ENCODE measurements around the gene MX2. TPM values are rescaled to one million over a fixed set of nuclear protein-coding genes. Genes with fewer than 3 reads are reported as not detected.

MX2 gene
- total and polyA plus RNA-seq, 2 of the 8 experiments (the other 6 are each of a cell fraction or from before 2014, with no cell fraction given), result 3.1 to 8.9 TPM

- Histone ChIP-seq H3K4me1 (replicated peaks in 1 of 4; ENCODE audit: control insufficient read depth in 3 of 4, insufficient read depth in 4 of 4, low read length in 3 of 4) (peaks cover 0 to 3% (median 0%) of the 10 kb centered on the region in 4 experiments; a peak in 1 of 7 replicates), H3K14ac (ENCODE audit: insufficient read length) (no peak overlapping the region), H2BK12ac (ENCODE audit: low read depth, low read length) (0 out of 2 replicates have a peak overlapping the region, but pooled peaks have one; percentile 61), H3K79me1 (ENCODE audit: low read depth, low read length) (no peaks in the 10 kb centered on the region), H2AFZ (ENCODE audit: low read length) (0 out of 2 replicates have a peak overlapping the region, but pooled peaks have one; percentile 16), H2BK5ac (ENCODE audit: low read depth, low read length) (no peak overlapping the region), H2BK120ac (replicated peaks; ENCODE audit: low read depth, low read length) (no peak overlapping the region), H3K9ac (replicated peaks in 1 of 4; ENCODE audit: extremely low read depth in 1 of 4, low read depth in 3 of 4, low read length in 3 of 4) (no peak overlapping the region), H3K27ac (ENCODE audit: low read depth, low read length) (no peak overlapping the region), H4K8ac (ENCODE audit: extremely low read depth, insufficient read depth, low read length) (no peak overlapping the region; the same call in 1 of the 2 replicates), H3K4ac (replicated peaks; ENCODE audit: insufficient read length, low read depth, low read length) (no peak overlapping the region), H3K23me2 (ENCODE audit: low read depth, low read length) (no peaks in the 10 kb centered on the region), H3K9me3 (ENCODE audit: insufficient read depth in 2 of 2, low read depth in 1 of 2, low read length in 1 of 2) (peaks cover 4 to 8% of the 10 kb centered on the region in 2 experiments; a peak in 2 of 4 replicates), H3K27me3 (replicated peaks in 1 of 4; ENCODE audit: control insufficient read depth in 3 of 4, extremely low read depth in 1 of 4, insufficient read depth in 3 of 4, low read length in 3 of 4) (no peaks in the 10 kb centered on the region), H3K18ac (ENCODE audit: extremely low read depth, low read length) (no peak overlapping the region), H4K20me1 (replicated peaks in 1 of 2; ENCODE audit: control insufficient read depth in 1 of 2, insufficient read depth in 2 of 2, low read length in 2 of 2) (no peaks in the 10 kb centered on the region), H3K79me2 (ENCODE audit: control insufficient read depth in 1 of 2, insufficient read depth in 2 of 2, low read length in 2 of 2) (no peaks in the 10 kb centered on the region), H3K36me3 (ENCODE audit: control insufficient read depth in 2 of 4, insufficient read depth in 4 of 4, low read length in 3 of 4) (no peaks in the 10 kb centered on the region), H2AK5ac (ENCODE audit: low read depth, low read length) (no peak overlapping the region), H3K4me3 (ENCODE audit: extremely low read depth in 1 of 4, insufficient read depth in 2 of 4, low read depth in 3 of 4, low read length in 4 of 4) (no peak overlapping the region), H2BK15ac (ENCODE audit: low read length) (no peak overlapping the region), H3K56ac (replicated peaks; ENCODE audit: insufficient read length, low read depth, low read length) (no peak overlapping the region), H4K91ac (replicated peaks; ENCODE audit: insufficient read length, low read length) (peak overlapping the region; percentile 19), H2BK20ac (ENCODE audit: low read length) (no peak overlapping the region), H3K4me2 (ENCODE audit: insufficient read depth in 1 of 2, low read depth in 2 of 2, low read length in 2 of 2) (no peak overlapping the region), H3K23ac (ENCODE audit: insufficient read length) (no peak overlapping the region), H4K5ac (ENCODE audit: insufficient read length, low read depth, low read length) (no peak overlapping the region)
- WGBS, 2 experiments (ENCODE audit: extremely low coverage in 1 of 2, insufficient coverage in 1 of 2, insufficient read length in 1 of 2, insufficient replicate concordance in 2 of 2, low coverage in 1 of 2, low lambda C conversion rate in 2 of 2, missing lambda C conversion rate in 1 of 2), result 81% methylated on average over 16 of the region's 16 CpGs; no CpG with 5 or more reads in 1 of the 2 experiments
- FAIRE-seq (no peak), DNase-seq (ENCODE audit: low read depth in 1 of 2, low spot score in 2 of 2) (no peak)
- POLR2A ChIA-PET (ENCODE audit: partially characterized antibody), result interaction anchor here (1.0 kb wide), 1 partner anchor 9 kb away, joined by 3 read pairs; no protein-coding TSS in a partner anchor
- CTCF ChIA-PET (ENCODE audit: partially characterized antibody), result interaction anchor here (1.1 kb wide), 1 partner anchor 9 kb away, joined by 4 read pairs; no protein-coding TSS in a partner anchor
- no peak for TF ChIP-seq GTF2F1 (IDR thresholded peaks at IDR 0.05; ENCODE audit: borderline replicate concordance, low read depth, low read length)
- no peak for TF ChIP-seq NANOG (IDR thresholded peaks at IDR 0.05; ENCODE audit: insufficient read depth, low read depth, low read length, poor library complexity, severe bottlenecking)
- TF ChIP-seq SIN3A (conservative IDR thresholded peaks at IDR 0.05 in 1 of 2, IDR thresholded peaks at IDR 0.05 in 1 of 2; ENCODE audit: low read depth in 1 of 2, low read length in 2 of 2), result no peak
- TF ChIP-seq TAF1 (IDR thresholded peaks at IDR 0.05; ENCODE audit: low read depth, low read length), result no peak
- TF ChIP-seq KDM4A (IDR thresholded peaks at IDR 0.05; ENCODE audit: low read depth, low read length, severe bottlenecking), result no peak
- TF ChIP-seq RBBP5 (IDR thresholded peaks at IDR 0.05; ENCODE audit: borderline replicate concordance, low read depth, low read length), result no peak
- no peak for TF ChIP-seq CHD1 (IDR thresholded peaks at IDR 0.05; ENCODE audit: low read depth, low read length)
- TF ChIP-seq SUZ12 (IDR thresholded peaks at IDR 0.05; ENCODE audit: low read length), result no peak
- no peak for TF ChIP-seq HDAC6 (IDR thresholded peaks at IDR 0.05; ENCODE audit: low read depth, low read length)
- no peak for TF ChIP-seq SP4 (IDR thresholded peaks at IDR 0.05; ENCODE audit: low read length)
- no peak for TF ChIP-seq EGR1 (IDR thresholded peaks at IDR 0.05; ENCODE audit: borderline replicate concordance, low read depth, low read length)
Measured at GRCh38 chr21:41328660-41329607, 32.9 kb upstream of the MX2 start.
